Esophagus squamous epithelium (tissue), 5 donors: Measurements from ENCODE around the gene ANKRD39. TPM values are rescaled to one million over a fixed set of nuclear protein-coding genes. Genes with fewer than 3 reads are reported as not detected.

ENCODE experiments used
- DNase-seq: peaks from one replicate; lab custom pipeline; 2025; lab: John Stamatoyannopoulos, UW
- H3K27ac ChIP-seq, 4 donors: fragments of 200-600 bp; sonication (generic); one replicate each; pipeline ENCODE4 v1.5.1; 2016 to 2019; ENCODE audit warnings: mild to moderate bottlenecking in 1 of 4
- H3K27me3 ChIP-seq, 4 donors: fragments of 200-600 bp; sonication (generic); 1 replicate in 3 of 4; 2 replicates in 1 of 4; pipeline versions ENCODE4 v1.5.1 to v1.6.0; 2017 to 2021; ENCODE audit warnings: antibody characterized with exemption in 1 of 4
- H3K36me3 ChIP-seq, 3 donors: fragments of 200-600 bp; sonication (generic); one replicate each; pipeline ENCODE4 v1.5.1; 2016 to 2019
- H3K4me1 ChIP-seq, 3 donors: fragments of 200-600 bp; sonication (generic); one replicate each; pipeline ENCODE4 v1.5.1; 2017 to 2019
- H3K4me3 ChIP-seq, 4 donors: fragments of 200-600 bp; sonication (generic); 1 replicate in 3 of 4; 2 replicates in 1 of 4; pipeline ENCODE4 v1.5.1; 2016 to 2019; ENCODE audit warnings: mild to moderate bottlenecking in 2 of 4, moderate library complexity in 1 of 4
- H3K9me3 ChIP-seq, 3 donors: fragments of 200-600 bp; sonication (generic); one replicate each; pipeline ENCODE4 v1.5.1; 2016 to 2019
- POLR2A ChIP-seq, 4 donors: fragments of 450-650 bp; IDR thresholded peaks; one replicate each; pipeline ENCODE4 v1.6.1; 2017; ENCODE audit warnings: antibody characterized with exemption in 4 of 4, mild to moderate bottlenecking in 4 of 4, moderate library complexity in 3 of 4
- WGBS, 2 donors: methylation state at CpG; one replicate each; pipeline ENCODE4 v1.1.5; 2018; 5-methylcytosine and 5-hydroxymethylcytosine counted together
- intact Hi-C: fragments of 100-400 bp; cut with DNase I; formaldehyde crosslinking; loops from one replicate; pipeline ENCODE4 v1.15.0; 2022
- total RNA-seq, 4 donors: library from RNA; depleted of rRNA; stranded (reverse); fragments of >200 nt; gene quantifications; one replicate each; pipeline ENCODE4 v1.1.0, GENCODE V29; 2016
- TF ChIP-seq, protein P1 (sequence below), 6 experiments: fragments of 450-650 bp in 4 of 6; fragments of 200-600 bp in 2 of 6; sonication (generic) in 2 of 6; IDR thresholded peaks; one replicate each; pipeline ENCODE4 v1.5.1; 2016 to 2019; ENCODE audit warnings: antibody characterized with exemption in 6 of 6, mild to moderate bottlenecking in 4 of 6, moderate library complexity in 4 of 6
- donor health status: DM: yes; HTN: yes; CAD: no.

ANKRD39 gene
- total RNA-seq, 4 donors from 2014 or later: 7.1 to 17.2 (median 14.0) TPM

DNA sequence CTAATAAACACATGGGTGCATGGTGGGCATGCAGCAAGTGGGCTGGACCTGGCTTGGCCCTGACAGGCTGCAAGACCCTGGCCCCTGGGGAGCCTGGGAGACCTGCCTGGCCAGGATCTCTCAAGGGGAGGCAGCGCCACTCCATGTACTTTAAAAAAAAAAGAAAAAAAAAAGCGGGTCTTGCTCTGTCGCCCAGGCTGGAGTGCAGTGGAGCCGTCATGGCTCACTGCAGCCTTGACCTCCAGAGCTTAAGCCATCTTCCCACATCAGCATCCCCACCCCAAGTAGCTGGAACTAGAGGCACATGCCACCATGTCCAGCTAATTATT lies 41.6 kb upstream of the ANKRD39 start:
- Histone ChIP-seq H3K27me3 (no peaks in the 10 kb centered on the region), H3K4me3 (no peak overlapping the region), H3K9me3 (no peaks in the 10 kb centered on the region), H3K27ac (peak overlapping the region in 1 of 4 donors; percentile 55), H3K36me3 (no peaks in the 10 kb centered on the region), H3K4me1 (peaks cover 23 to 67% (median 38%) of the 10 kb centered on the region in 3 donors)
- TF ChIP-seq, protein P1, sequence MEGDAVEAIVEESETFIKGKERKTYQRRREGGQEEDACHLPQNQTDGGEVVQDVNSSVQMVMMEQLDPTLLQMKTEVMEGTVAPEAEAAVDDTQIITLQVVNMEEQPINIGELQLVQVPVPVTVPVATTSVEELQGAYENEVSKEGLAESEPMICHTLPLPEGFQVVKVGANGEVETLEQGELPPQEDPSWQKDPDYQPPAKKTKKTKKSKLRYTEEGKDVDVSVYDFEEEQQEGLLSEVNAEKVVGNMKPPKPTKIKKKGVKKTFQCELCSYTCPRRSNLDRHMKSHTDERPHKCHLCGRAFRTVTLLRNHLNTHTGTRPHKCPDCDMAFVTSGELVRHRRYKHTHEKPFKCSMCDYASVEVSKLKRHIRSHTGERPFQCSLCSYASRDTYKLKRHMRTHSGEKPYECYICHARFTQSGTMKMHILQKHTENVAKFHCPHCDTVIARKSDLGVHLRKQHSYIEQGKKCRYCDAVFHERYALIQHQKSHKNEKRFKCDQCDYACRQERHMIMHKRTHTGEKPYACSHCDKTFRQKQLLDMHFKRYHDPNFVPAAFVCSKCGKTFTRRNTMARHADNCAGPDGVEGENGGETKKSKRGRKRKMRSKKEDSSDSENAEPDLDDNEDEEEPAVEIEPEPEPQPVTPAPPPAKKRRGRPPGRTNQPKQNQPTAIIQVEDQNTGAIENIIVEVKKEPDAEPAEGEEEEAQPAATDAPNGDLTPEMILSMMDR (IDR thresholded peaks at IDR 0.05): no peak
- TF ChIP-seq POLR2A (IDR thresholded peaks at IDR 0.05): no peak
- intact Hi-C loops: no loop called here
- 67 to 89% methylated on average over 1 to 3 of the region's 4 CpGs for WGBS, 2 donors
- no peak for DNase-seq

DNA sequence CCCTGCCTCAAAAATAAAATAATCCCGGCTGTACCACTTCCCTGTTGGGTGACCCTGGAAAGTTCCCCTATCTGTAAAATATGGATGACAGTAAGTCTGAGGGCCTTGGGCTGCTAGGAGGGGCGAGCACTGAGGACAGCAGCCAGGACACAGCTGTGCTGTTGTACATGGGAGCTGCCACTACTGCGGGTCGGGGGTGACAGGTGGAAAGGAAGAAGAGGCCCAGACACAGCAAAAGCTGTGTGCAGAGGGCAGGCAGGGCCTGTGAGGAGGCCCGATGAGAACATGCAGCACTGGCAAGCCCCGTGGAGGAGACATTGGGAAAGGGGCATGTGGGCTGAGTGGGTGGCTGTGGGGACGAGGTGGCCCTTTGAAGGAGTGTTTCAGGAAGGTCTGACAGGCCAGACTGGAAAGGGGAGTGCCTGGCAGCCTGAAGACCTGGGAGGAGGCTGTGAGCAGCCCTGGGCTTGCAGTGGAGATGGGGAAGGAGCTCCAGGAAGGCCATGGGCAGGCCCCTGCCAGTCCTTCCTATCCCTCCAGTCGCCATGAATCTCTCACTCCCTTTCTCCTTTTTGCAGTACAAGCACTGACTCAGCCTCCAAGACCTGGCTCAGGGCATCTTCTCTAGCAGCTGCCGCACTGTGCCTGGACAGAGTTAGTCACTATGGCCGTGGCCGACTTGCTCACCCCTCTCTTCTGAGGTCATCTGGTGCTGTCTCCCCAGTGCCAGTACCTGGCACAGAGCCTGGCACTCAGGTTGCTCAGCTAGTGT lies 41.0 kb upstream of the ANKRD39 start:
- Histone ChIP-seq H3K27me3 (no peaks in the 10 kb centered on the region), H3K4me3 (no peak overlapping the region), H3K36me3 (no peaks in the 10 kb centered on the region), H3K27ac (peak overlapping the region in 2 of 4 donors; percentile 23 to 55), H3K9me3 (no peaks in the 10 kb centered on the region), H3K4me1 (peaks cover 25 to 69% (median 40%) of the 10 kb centered on the region in 3 donors)
- 36 to 55% methylated on average over 9 to 10 of the region's 11 CpGs for WGBS, 2 donors
- no peak for DNase-seq
- TF ChIP-seq POLR2A (IDR thresholded peaks at IDR 0.05): no peak
- TF ChIP-seq, protein P1 (IDR thresholded peaks at IDR 0.05): no peak
- intact Hi-C loops: no loop called here

GRCh38 chr2:96898135-96898505 lies 40.3 kb upstream of the ANKRD39 start:
- 65 to 100% methylated on average over 2 to 8 of the region's 8 CpGs for WGBS, 2 donors
- no peaks in the 10 kb centered on the region for H3K27me3 ChIP-seq
- H3K36me3 ChIP-seq: no peaks in the 10 kb centered on the region
- no peaks in the 10 kb centered on the region for H3K9me3 ChIP-seq
- intact Hi-C loops: no loop called here
- peaks cover 30 to 69% (median 43%) of the 10 kb centered on the region in 3 donors for H3K4me1 ChIP-seq
- TF ChIP-seq, protein P1 (IDR thresholded peaks at IDR 0.05): no peak
- TF ChIP-seq POLR2A (IDR thresholded peaks at IDR 0.05): no peak
- H3K27ac ChIP-seq: peak overlapping the region in 2 of 4 donors; percentile 23 to 55
- H3K4me3 ChIP-seq: no peak overlapping the region
- DNase-seq: no peak

DNA sequence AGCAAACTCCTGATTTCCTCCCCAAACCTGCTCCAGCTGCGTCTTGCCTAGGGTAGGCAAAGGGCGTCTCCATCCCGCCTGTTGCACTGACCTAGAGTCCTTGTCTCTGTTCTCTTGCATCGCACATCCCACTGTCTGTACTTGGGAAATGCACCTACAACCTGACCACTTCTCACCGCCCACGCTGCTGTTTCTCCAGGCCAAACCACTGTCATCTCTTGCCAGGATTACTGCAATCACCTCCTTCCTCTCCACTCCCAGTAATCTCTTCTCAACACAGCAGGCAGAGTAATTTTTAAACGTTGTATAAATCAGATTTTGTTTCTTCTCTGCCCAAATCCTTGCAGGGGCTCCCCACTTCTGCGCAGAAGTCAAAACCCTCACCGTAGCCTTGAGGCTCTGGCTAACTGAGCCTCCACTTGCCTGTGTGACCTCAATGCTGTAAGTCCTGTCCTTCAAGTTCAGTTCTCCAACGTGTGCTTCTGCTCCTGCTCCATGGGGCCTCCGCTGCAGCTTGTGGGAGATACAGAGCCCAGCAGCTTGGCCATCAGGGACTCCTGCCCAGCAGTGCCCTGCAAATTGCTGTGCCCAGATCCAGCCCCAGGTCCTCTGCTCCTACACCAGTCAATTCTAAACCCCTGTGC lies 39.8 kb upstream of the ANKRD39 start:
- WGBS, 2 donors: 32 to 42% methylated on average over 10 of the region's 11 CpGs
- H3K27ac ChIP-seq: peak overlapping the region in 2 of 4 donors; percentile 23 to 55
- H3K9me3 ChIP-seq: no peaks in the 10 kb centered on the region
- TF ChIP-seq, protein P1 (IDR thresholded peaks at IDR 0.05): no peak
- intact Hi-C loops: no loop called here
- no peak for DNase-seq
- no peaks in the 10 kb centered on the region for H3K36me3 ChIP-seq
- peaks cover 30 to 74% (median 43%) of the 10 kb centered on the region in 3 donors for H3K4me1 ChIP-seq
- no peak overlapping the region for H3K4me3 ChIP-seq
- no peaks in the 10 kb centered on the region for H3K27me3 ChIP-seq
